HepG2 (cell line): Measurements from ENCODE around the gene F8. TPM values are rescaled to one million over a fixed set of nuclear protein-coding genes. Genes with fewer than 3 reads are reported as not detected.
"Not testable (repeated sequence)": the region's sequence is repeated elsewhere in the genome, so short reads cannot be mapped to it uniquely, and the experiment has no call there.

Experiments
- ATAC-seq: fragments of 200-7000 bp; cut with Tn5 transposase; 3 replicates; pipeline ENCODE4 v1.9.1; 2020; ENCODE audit warnings: mild to moderate bottlenecking, moderate library complexity
- BruUV-seq: library from RNA; stranded (reverse); fragments of 400-500 nt; replicated peaks from 2 replicates; lab custom pipeline; 2021; lab: Mats Ljungman, UMichigan
- CTCF ChIA-PET: fragments of 300-600 bp; formaldehyde crosslinking; extraction: SDS; loops from one replicate; lab custom pipeline; 2021; ENCODE audit warnings: low total read pairs, inconsistent platforms, low intra/inter-chr PET ratio; lab: Yijun Ruan, JAX
- POLR2A ChIA-PET: fragments of 350-600 bp; sonication (Branson Sonifier 250); formaldehyde crosslinking; loops from one replicate; lab custom pipeline; 2020; ENCODE audit warnings: antibody characterized with exemption, inconsistent platforms; lab: Yijun Ruan, JAX
- DNase-seq: peaks from one replicate; pipeline ENCODE4 v3.0.0-alpha.2; 2015; ENCODE audit warnings: low spot score
- FAIRE-seq: peaks from 3 replicates; lab custom pipeline; 2011; peaks lifted over from hg19 to GRCh38; lab: Jason Lieb, UNC
- H2AFZ ChIP-seq: one replicate; pipeline ENCODE4 v1.6.1; 2011; ENCODE audit warnings: low read length, inconsistent platforms
- H3K27ac ChIP-seq: fragments of 300-600 bp; 3 replicates; pipeline ENCODE4 v1.8.0; 2011; ENCODE audit warnings: mixed run types, mild to moderate bottlenecking, mixed read lengths, low read length, inconsistent platforms; ENCODE audit not compliant: insufficient read depth; ENCODE audit errors: extremely low read length
- H3K27me3 ChIP-seq, 2 experiments: fragments of 200-600 bp in 1 of 2; 2 replicates in 1 of 2; 3 replicates in 1 of 2; pipeline versions ENCODE4 v1.6.0 to v1.8.0; 2011; ENCODE audit warnings: low read length in 2 of 2, mild to moderate bottlenecking in 2 of 2, moderate library complexity in 2 of 2, inconsistent platforms in 1 of 2; ENCODE audit not compliant: insufficient read depth in 2 of 2, control insufficient read depth in 1 of 2
- H3K36me3 ChIP-seq, 2 experiments: fragments of 200-600 bp in 1 of 2; replicated peaks in 1 of 2; 2 replicates in 1 of 2; 3 replicates in 1 of 2; pipeline versions ENCODE4 v1.5.1 to v1.8.0; 2011; ENCODE audit warnings: low read length in 2 of 2, inconsistent platforms in 1 of 2; ENCODE audit not compliant: insufficient read depth in 2 of 2, control insufficient read depth in 1 of 2
- H3K4me1 ChIP-seq: 2 replicates; pipeline ENCODE4 v1.5.1; 2012; ENCODE audit warnings: low read length, inconsistent platforms; ENCODE audit not compliant: insufficient read depth
- H3K4me2 ChIP-seq: 2 replicates; pipeline ENCODE4 v1.6.0; 2011; ENCODE audit warnings: low read depth, low read length, inconsistent platforms
- H3K4me3 ChIP-seq, 3 experiments: fragments of 200-600 bp in 1 of 3; sonication (generic), shearing (Covaris generic) in 1 of 3; replicated peaks in 1 of 3; 2 replicates each; pipeline ENCODE4 v1.5.1; 2011 to 2016; ENCODE audit warnings: low read length in 3 of 3, inconsistent platforms in 2 of 3, low read depth in 2 of 3, mild to moderate bottlenecking in 2 of 3, control low read depth in 1 of 3, mixed read lengths in 1 of 3; ENCODE audit not compliant: insufficient read depth in 1 of 3
- H3K79me2 ChIP-seq: one replicate; pipeline ENCODE4 v1.6.1; 2011; ENCODE audit warnings: low read length, inconsistent platforms; ENCODE audit not compliant: insufficient read depth
- H3K9ac ChIP-seq: 2 replicates; pipeline ENCODE4 v1.6.0; 2011; ENCODE audit warnings: mild to moderate bottlenecking, low read depth, low read length, inconsistent platforms; ENCODE audit not compliant: insufficient read depth
- H3K9me3 ChIP-seq: 2 replicates; pipeline ENCODE4 v1.5.1; 2012; ENCODE audit warnings: mild to moderate bottlenecking, low read length
- H4K20me1 ChIP-seq: 2 replicates; pipeline ENCODE4 v1.6.0; 2011; ENCODE audit warnings: inconsistent platforms, mild to moderate bottlenecking, low read length, moderate library complexity; ENCODE audit not compliant: insufficient read depth
- FOXK2 ChIP-seq: fragments of 450-650 bp; IDR thresholded peaks from 2 replicates; pipeline ENCODE4 v1.6.1; 2016
- ISL2 ChIP-seq: sonication (generic); formaldehyde crosslinking; IDR thresholded peaks from 2 replicates; pipeline ENCODE4 v1.5.0; 2020; ENCODE audit warnings: missing genetic modification reagents
- LRRFIP1 ChIP-seq: sonication (generic); formaldehyde crosslinking; conservative IDR thresholded peaks from 2 replicates; pipeline ENCODE4 v1.4.0; 2020; ENCODE audit warnings: missing genetic modification reagents
- MTF2 ChIP-seq: sonication (generic); formaldehyde crosslinking; IDR thresholded peaks from 2 replicates; pipeline ENCODE4 v1.5.0; 2020; ENCODE audit warnings: missing genetic modification reagents, borderline replicate concordance
- SIX4 ChIP-seq: sonication (generic); formaldehyde crosslinking; IDR thresholded peaks from 2 replicates; pipeline ENCODE4 v1.4.0; 2020; ENCODE audit warnings: missing genetic modification reagents
- SRSF9 ChIP-seq: fragments of 200-400 bp; formaldehyde crosslinking; IDR thresholded peaks from 2 replicates; pipeline ENCODE4 v1.6.1; 2018; ENCODE audit warnings: borderline replicate concordance, mild to moderate bottlenecking, low read depth, low read length; ENCODE audit not compliant: insufficient read depth, poor library complexity, severe bottlenecking
- SRY ChIP-seq: sonication (generic); formaldehyde crosslinking; IDR thresholded peaks from 2 replicates; pipeline ENCODE4 v1.8.0; 2022; ENCODE audit warnings: mild to moderate bottlenecking, missing genetic modification reagents
- TGIF2 ChIP-seq: IDR thresholded peaks from 2 replicates; pipeline ENCODE4 v1.6.1; 2016; ENCODE audit warnings: control low read depth, missing compliant biosample characterization
- ZNF460 ChIP-seq: sonication (generic); formaldehyde crosslinking; IDR thresholded peaks from 2 replicates; pipeline ENCODE4 v1.5.1; 2020; ENCODE audit warnings: missing genetic modification reagents, mild to moderate bottlenecking, borderline replicate concordance
- ZNF773 ChIP-seq: sonication (generic); formaldehyde crosslinking; IDR thresholded peaks from 2 replicates; pipeline ENCODE4 v1.4.0; 2020; ENCODE audit warnings: missing genetic modification reagents, borderline replicate concordance
- ZNF850 ChIP-seq: sonication (generic); formaldehyde crosslinking; conservative IDR thresholded peaks from 2 replicates; pipeline ENCODE4 v1.9.0; 2021; ENCODE audit warnings: mild to moderate bottlenecking, missing genetic modification reagents
- in situ Hi-C: cut with HindIII; loops from 2 replicates; pipeline ENCODE4 v1.10.0; 2017; ENCODE audit warnings: low pct_unique_long_range_greater_than_20kb; ENCODE audit not compliant: extremely low pct_ligation_motif_present
- intact Hi-C: fragments of 100-400 bp; cut with micrococcal nuclease; formaldehyde crosslinking; loops from one replicate; pipeline ENCODE4 v1.10.0; 2022; ENCODE audit not compliant: unreplicated experiment
- polyA plus RNA-seq, 8 experiments: library from polyadenylated mRNA; depleted of rRNA in 3 of 8; stranded (reverse) in 7 of 8; unstranded in 1 of 8; fragments of >200 nt; fragmentation: Illumina TruSeq in 4 of 8; extraction: Trizol in 4 of 8; gene quantifications; 2 replicates each; pipeline versions ENCODE4 v1.2.1 to v1.2.3, GENCODE V29; 2011 to 2016; ENCODE audit warnings: low read depth in 4 of 8, missing spikeins in 1 of 8, mixed read lengths in 1 of 8; ENCODE audit not compliant: insufficient read depth in 1 of 8
- total RNA-seq, 5 experiments: library from RNA; depleted of rRNA; stranded (reverse); fragments of >200 nt; fragmentation: Illumina TruSeq; extraction: Trizol; gene quantifications; 2 replicates each; pipeline ENCODE4 v1.2.3, GENCODE V29; 2016; ENCODE audit warnings: low read depth in 1 of 5
- TF ChIP-seq, protein P1 (sequence below): sonication (generic); formaldehyde crosslinking; IDR thresholded peaks from 2 replicates; pipeline ENCODE4 v1.8.0; 2022; ENCODE audit warnings: missing genetic modification reagents, mild to moderate bottlenecking, borderline replicate concordance
- TF ChIP-seq, protein P2 (sequence below): sonication (generic); formaldehyde crosslinking; IDR thresholded peaks from 2 replicates; pipeline ENCODE4 v1.8.1; 2023; ENCODE audit warnings: mild to moderate bottlenecking, missing genetic modification reagents
- TF ChIP-seq, protein P3 (sequence below): sonication (generic); formaldehyde crosslinking; IDR thresholded peaks from 2 replicates; pipeline ENCODE4 v1.5.0; 2020; ENCODE audit warnings: missing genetic modification reagents

The F8 gene
- total and polyA plus RNA-seq, 2 of the 13 experiments (the other 11 are each of a cell fraction or from before 2014, with no cell fraction given) = 0.29 to 0.61 TPM

GRCh38 chrX:154868522-154868921, 154.0 kb downstream of the F8 start:
- H3K4me1 ChIP-seq, H3K9ac ChIP-seq, H3K27ac ChIP-seq, in situ Hi-C loops, intact Hi-C loops, H3K9me3 ChIP-seq, H3K36me3 ChIP-seq, FAIRE-seq, H3K4me2 ChIP-seq, ATAC-seq, DNase-seq, H3K27me3 ChIP-seq, POLR2A ChIA-PET, H3K4me3 ChIP-seq, H3K79me2 ChIP-seq, BruUV-seq, H4K20me1 ChIP-seq, H2AFZ ChIP-seq, CTCF ChIA-PET: not testable (repeated sequence)

DNA sequence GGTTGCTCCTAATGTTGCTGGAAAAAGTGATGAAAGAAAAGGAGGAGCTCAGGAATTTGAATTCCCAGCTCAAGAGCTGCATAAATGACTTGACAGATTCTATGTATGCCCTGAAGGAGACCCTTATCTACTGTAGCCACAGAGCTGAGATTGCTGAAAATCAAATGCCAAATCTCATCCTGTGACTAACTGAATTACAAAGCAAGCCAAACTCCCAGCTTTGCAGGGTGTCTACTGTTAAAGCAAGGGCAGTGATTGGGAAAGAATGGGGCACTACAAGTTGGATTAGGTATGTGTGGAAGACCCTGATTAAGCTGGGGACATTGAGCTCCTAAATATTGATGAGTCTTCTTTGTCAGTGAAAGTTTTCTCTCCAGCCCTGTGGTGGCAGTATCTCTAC, 167.3 kb downstream of the F8 start:
- no peaks in the 10 kb centered on the region for H3K4me1 ChIP-seq
- no TSS peak for BruUV-seq
- TF ChIP-seq LRRFIP1 (CRISPR knock-in tag) (no peak), ZNF773 (CRISPR knock-in tag) (no peak), ZNF460 (CRISPR knock-in tag) (no peak), FOXK2 (no peak), SIX4 (CRISPR knock-in tag) (no peak), ZNF850 (CRISPR knock-in tag) (no peak), SRY (no peak), ISL2 (no peak), MTF2 (CRISPR knock-in tag) (no peak), SRSF9 (no peak), TGIF2 (CRISPR knock-in tag) (no peak)
- TF ChIP-seq, protein P1, sequence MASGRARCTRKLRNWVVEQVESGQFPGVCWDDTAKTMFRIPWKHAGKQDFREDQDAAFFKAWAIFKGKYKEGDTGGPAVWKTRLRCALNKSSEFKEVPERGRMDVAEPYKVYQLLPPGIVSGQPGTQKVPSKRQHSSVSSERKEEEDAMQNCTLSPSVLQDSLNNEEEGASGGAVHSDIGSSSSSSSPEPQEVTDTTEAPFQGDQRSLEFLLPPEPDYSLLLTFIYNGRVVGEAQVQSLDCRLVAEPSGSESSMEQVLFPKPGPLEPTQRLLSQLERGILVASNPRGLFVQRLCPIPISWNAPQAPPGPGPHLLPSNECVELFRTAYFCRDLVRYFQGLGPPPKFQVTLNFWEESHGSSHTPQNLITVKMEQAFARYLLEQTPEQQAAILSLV (CRISPR knock-in tag) = no peak
- TF ChIP-seq, protein P2, sequence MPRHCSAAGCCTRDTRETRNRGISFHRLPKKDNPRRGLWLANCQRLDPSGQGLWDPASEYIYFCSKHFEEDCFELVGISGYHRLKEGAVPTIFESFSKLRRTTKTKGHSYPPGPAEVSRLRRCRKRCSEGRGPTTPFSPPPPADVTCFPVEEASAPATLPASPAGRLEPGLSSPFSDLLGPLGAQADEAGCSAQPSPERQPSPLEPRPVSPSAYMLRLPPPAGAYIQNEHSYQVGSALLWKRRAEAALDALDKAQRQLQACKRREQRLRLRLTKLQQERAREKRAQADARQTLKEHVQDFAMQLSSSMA = no peak
- TF ChIP-seq, protein P3, sequence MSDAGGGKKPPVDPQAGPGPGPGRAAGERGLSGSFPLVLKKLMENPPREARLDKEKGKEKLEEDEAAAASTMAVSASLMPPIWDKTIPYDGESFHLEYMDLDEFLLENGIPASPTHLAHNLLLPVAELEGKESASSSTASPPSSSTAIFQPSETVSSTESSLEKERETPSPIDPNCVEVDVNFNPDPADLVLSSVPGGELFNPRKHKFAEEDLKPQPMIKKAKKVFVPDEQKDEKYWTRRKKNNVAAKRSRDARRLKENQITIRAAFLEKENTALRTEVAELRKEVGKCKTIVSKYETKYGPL (CRISPR knock-in tag) = no peak
- TF ChIP-seq, all 625 proteins: peak for 0
- FAIRE-seq (no peak), ATAC-seq (no peak), DNase-seq (no peak)
- ChIA-PET CTCF (no interaction called here), POLR2A (no interaction called here)
- no peaks in the 10 kb centered on the region for H3K36me3 ChIP-seq
- intact Hi-C loops (no loop called here), in situ Hi-C loops (no loop called here)
- H2AFZ ChIP-seq = no peak overlapping the region
- H4K20me1 ChIP-seq = no peaks in the 10 kb centered on the region
- no peak overlapping the region for H3K4me2 ChIP-seq
- no peaks in the 10 kb centered on the region for H3K27me3 ChIP-seq
- H3K9ac ChIP-seq = no peak overlapping the region
- H3K79me2 ChIP-seq = no peaks in the 10 kb centered on the region
- no peaks in the 10 kb centered on the region for H3K9me3 ChIP-seq
- no peak overlapping the region for H3K4me3 ChIP-seq
- no peak overlapping the region for H3K27ac ChIP-seq
